Chondrocyte (in vitro differentiated cells): ENCODE results near the gene DNAH6. TPM values are rescaled to one million over a fixed set of nuclear protein-coding genes. Genes with fewer than 3 reads are reported as not detected.
A peak's percentile ranks its signal among the peaks of the same experiment; 100 is the strongest.

ENCODE experiments used
- DNase-seq: peaks from one replicate; pipeline ENCODE4 v3.0.0; 2021; ENCODE audit warnings: mixed read lengths, low spot score
- H3K27ac Mint-ChIP-seq: one replicate; pipeline ENCODE4 v1.8.0; 2021; ENCODE audit warnings: mild to moderate bottlenecking, moderate library complexity, mixed read lengths; ENCODE audit not compliant: unreplicated experiment
- H3K27me3 Mint-ChIP-seq: 2 replicates; pipeline ENCODE4 v1.8.0; 2021; ENCODE audit warnings: low read depth, mixed read lengths
- H3K36me3 Mint-ChIP-seq: 2 replicates; pipeline ENCODE4 v1.8.0; 2021; ENCODE audit warnings: low read depth, mixed read lengths
- H3K4me1 Mint-ChIP-seq: 2 replicates; pipeline ENCODE4 v1.8.0; 2021; ENCODE audit warnings: low read depth, mild to moderate bottlenecking, mixed read lengths
- H3K4me3 Mint-ChIP-seq: one replicate; pipeline ENCODE4 v1.8.0; 2021; ENCODE audit warnings: mild to moderate bottlenecking, moderate library complexity, mixed read lengths; ENCODE audit not compliant: unreplicated experiment
- H3K9me3 Mint-ChIP-seq: 2 replicates; pipeline ENCODE4 v1.8.0; 2021; ENCODE audit warnings: low read depth, mixed read lengths
- CTCF ChIP-seq: fragments of 200-600 bp; sonication (generic); IDR thresholded peaks from 2 replicates; pipeline ENCODE4 v1.5.0; 2021; ENCODE audit warnings: antibody characterized with exemption, mild to moderate bottlenecking, moderate library complexity
- total RNA-seq: library from RNA; stranded (reverse); gene quantifications from 3 replicates; pipeline ENCODE4 v1.2.1, GENCODE V29; 2021

Gene DNAH6
- total RNA-seq, 1 donor from 2014 or later: not detected

DNA sequence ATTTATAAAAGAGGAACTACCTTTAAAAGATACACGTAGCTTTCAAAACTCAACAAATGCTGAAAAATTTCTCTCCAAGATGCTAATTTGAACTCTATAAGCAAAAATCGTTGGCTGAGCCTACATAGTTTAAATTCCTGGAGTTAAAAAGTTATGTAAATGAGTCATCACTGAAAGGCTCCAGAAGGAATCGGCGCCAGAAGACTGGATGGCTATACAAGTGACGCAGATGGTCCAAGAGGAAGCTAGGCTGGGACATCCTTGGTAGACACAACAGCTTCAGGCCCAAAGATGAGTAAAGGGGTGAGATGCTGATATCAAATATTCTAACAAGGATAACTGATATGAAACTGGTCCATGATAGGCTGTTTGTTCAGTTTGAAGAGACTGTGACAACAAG is 22.8 kb upstream of the DNAH6 start:
- Mint-ChIP-seq H3K4me3 (no peak overlapping the region), H3K4me1 (peaks cover 16% of the 10 kb centered on the region), H3K27me3 (no peaks in the 10 kb centered on the region), H3K9me3 (peaks cover 1% of the 10 kb centered on the region), H3K27ac (no peak overlapping the region), H3K36me3 (no peaks in the 10 kb centered on the region)
- DNase-seq: no peak
- TF ChIP-seq CTCF: no peak

DNA sequence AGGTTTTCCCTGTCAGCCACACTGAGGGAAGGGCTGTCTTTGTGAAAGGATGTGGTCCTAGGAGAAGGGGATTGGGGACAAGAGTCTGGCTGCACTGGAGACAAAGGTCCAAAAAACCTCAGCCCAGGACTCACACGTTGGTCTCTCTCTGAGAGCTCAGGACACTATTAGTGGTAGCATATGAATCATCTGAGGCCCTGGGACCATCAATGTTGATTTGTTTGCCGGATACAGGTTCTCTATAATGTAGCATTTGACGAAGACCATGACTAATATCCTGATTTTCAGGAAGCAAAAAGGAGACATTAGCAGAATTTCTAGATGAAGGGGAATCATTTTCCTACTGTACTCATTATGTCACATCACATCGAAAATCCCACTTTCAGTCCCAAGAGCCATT is 22.2 kb upstream of the DNAH6 start:
- no peaks in the 10 kb centered on the region for H3K36me3 Mint-ChIP-seq
- H3K4me1 Mint-ChIP-seq: peaks cover 16% of the 10 kb centered on the region
- H3K4me3 Mint-ChIP-seq: no peak overlapping the region
- H3K27ac Mint-ChIP-seq: no peak overlapping the region
- peaks cover under 1% of the 10 kb centered on the region for H3K9me3 Mint-ChIP-seq
- DNase-seq: no peak
- TF ChIP-seq CTCF: no peak
- peaks cover under 1% of the 10 kb centered on the region for H3K27me3 Mint-ChIP-seq

DNA sequence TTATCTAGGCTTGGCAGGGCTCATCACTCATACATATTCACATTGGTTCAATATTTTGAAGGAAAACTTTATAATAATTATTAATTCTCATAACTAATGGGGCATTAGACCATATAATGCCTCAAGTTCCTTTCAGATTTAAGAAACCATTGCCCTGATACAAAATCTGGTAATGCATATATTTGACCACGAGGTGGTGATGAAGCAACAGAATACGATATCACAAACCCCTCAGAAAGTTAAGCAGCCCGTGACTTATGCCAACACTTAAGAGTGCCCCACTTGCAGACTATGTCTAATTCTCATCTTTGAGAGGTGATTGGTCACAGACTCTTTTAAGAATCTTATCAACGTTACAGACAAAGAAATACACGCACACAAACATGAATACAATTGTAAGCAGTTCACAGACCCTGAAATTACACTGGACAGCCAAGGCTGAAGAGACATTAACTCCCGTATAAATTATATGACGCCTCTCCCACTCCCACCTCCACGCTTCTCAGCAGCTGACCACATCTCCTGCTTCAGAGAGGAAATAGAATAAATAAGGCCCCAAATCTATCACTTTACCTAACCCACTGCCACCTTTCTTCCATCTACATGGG is 20.7 kb upstream of the DNAH6 start:
- no peak for DNase-seq
- H3K27ac Mint-ChIP-seq: no peak overlapping the region
- peak; percentile 88 for TF ChIP-seq CTCF
- H3K27me3 Mint-ChIP-seq: peaks cover 12% of the 10 kb centered on the region
- H3K4me1 Mint-ChIP-seq: peaks cover 9% of the 10 kb centered on the region
- no peak overlapping the region for H3K4me3 Mint-ChIP-seq
- peaks cover 3% of the 10 kb centered on the region for H3K9me3 Mint-ChIP-seq
- no peaks in the 10 kb centered on the region for H3K36me3 Mint-ChIP-seq

GRCh38 chr2:84496386-84496785 is 19.9 kb upstream of the DNAH6 start:
- peaks cover 9% of the 10 kb centered on the region for H3K4me1 Mint-ChIP-seq
- DNase-seq: no peak
- no peak for TF ChIP-seq CTCF
- H3K4me3 Mint-ChIP-seq: no peak overlapping the region
- no peak overlapping the region for H3K27ac Mint-ChIP-seq
- peaks cover 3% of the 10 kb centered on the region for H3K9me3 Mint-ChIP-seq
- H3K36me3 Mint-ChIP-seq: no peaks in the 10 kb centered on the region
- H3K27me3 Mint-ChIP-seq: peaks cover 18% of the 10 kb centered on the region

GRCh38 chr2:84497285-84497684 is 19.0 kb upstream of the DNAH6 start:
- no peak overlapping the region for H3K4me3 Mint-ChIP-seq
- H3K27me3 Mint-ChIP-seq: peaks cover 26% of the 10 kb centered on the region
- H3K27ac Mint-ChIP-seq: no peak overlapping the region
- TF ChIP-seq CTCF: no peak
- DNase-seq: no peak
- H3K36me3 Mint-ChIP-seq: peaks cover 1% of the 10 kb centered on the region
- H3K4me1 Mint-ChIP-seq: peaks cover 9% of the 10 kb centered on the region
- peaks cover 3% of the 10 kb centered on the region for H3K9me3 Mint-ChIP-seq
